GM19239 (cell line): ENCODE measurements around the gene C1orf21.
"Not testable (repeated sequence)": the region's sequence is repeated elsewhere in the genome, so short reads cannot be mapped to it uniquely, and the experiment has no call there.

Experiments used
- DNase-seq: peaks from one replicate; pipeline ENCODE4 v3.0.0; 2011; ENCODE audit warnings: low spot score; ENCODE audit not compliant: insufficient read length
- FAIRE-seq: peaks from 2 replicates; lab custom pipeline; 2011; peaks lifted over from hg19 to GRCh38; lab: Jason Lieb, UNC

C1orf21 gene, protein sequence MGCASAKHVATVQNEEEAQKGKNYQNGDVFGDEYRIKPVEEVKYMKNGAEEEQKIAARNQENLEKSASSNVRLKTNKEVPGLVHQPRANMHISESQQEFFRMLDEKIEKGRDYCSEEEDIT

DNA sequence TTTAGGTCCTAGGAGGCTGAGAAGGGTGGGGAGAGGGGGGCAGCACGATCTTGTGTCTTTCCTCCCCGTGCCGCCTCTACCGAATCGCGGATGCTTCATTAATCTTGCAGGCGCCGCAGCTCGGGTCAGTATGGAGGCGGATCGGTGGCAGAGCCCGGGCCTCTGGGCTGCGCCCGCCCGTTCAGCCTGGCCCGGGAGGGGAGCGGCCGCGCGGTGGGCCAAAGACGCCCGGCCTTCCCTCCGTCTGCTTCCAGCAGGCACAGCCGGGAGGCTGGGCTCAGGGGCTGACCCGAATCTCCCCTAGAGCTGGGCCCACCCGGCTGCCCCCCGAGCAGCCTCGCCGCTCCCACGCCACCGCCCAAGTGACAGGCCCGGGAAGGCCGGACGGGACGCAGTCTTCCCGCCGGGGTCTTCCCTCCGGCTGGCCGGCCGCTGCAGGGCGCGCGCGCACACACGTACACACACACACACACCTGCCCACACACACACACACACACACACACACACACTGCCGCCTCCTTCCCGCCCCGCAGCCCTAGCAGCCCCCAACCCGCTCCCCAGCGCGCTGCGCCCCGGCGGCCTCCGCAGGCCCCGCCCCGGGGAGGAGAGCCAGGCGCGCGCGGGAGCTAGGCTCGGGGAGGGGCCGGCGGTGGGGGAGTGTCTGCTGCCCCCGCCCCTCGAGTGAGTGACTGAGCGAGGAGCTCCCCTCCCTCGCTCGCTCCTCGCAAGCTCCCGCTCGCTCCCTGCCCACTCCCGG, at the start of gene C1orf21:
Gene C1orf21 (plus strand): TSS at position 718 of the 757 bp plus-strand sequence. CDS start 90,481 bp downstream, outside the sequence.
- FAIRE-seq: no peak
- peak; percentile 55 for DNase-seq

DNA sequence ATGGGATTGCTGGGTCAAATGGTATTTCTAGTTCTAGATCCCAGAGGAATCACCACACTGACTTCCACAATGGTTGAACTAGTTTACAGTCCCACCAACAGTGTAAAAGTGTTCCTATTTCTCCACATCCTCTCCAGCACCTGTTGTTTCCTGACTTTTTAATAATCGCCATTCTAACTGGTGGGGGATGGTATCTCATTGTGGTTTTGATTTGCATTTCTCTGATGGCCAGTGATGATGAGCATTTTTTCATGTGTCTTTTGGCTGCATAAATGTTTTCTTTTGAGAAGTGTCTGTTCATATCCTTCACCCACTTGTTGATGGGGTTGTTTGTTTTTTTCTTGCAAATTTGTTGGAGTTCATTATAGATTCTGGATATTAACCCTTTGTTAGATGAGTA, 49.0 kb upstream of the C1orf21 start:
- not testable (repeated sequence) for FAIRE-seq, DNase-seq

DNA sequence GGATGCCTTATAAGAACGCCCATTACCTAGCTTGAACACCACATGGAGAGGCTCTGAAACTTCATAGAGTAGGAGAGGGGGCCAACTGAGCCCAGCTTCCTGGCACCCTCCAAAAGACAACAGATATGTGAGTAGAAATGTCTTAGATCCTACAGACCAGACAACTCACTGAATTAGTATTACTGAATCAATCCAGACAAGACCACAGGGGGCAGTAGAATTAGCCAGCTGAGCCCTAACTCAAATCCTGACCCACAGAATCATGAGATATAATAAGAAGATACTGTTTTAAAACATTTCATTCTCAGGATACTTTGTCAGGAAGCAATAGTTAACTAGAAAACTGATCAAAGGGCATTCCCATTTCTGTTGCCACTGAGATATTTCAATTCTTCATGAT, 45.8 kb upstream of the C1orf21 start:
- FAIRE-seq (no peak), DNase-seq (no peak)

DNA sequence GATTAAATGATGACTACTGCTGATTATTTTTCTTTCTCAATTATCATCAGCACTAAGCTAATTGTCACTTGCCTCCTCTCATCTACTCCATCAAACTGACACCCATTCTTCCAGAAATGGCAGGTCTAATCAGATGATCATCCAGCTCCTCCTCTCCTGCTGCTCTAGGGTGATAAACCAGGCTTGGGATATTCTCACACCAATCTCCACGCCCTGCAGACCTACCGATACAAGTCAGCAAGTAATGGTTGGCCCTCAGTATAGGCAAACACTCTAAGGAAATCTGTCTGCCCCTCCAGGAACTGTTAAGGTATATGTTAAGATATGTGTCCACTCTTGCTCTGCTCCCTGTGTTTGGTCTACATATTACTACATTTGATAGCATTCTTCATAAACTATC, 36.3 kb upstream of the C1orf21 start:
- no peak for FAIRE-seq

DNA sequence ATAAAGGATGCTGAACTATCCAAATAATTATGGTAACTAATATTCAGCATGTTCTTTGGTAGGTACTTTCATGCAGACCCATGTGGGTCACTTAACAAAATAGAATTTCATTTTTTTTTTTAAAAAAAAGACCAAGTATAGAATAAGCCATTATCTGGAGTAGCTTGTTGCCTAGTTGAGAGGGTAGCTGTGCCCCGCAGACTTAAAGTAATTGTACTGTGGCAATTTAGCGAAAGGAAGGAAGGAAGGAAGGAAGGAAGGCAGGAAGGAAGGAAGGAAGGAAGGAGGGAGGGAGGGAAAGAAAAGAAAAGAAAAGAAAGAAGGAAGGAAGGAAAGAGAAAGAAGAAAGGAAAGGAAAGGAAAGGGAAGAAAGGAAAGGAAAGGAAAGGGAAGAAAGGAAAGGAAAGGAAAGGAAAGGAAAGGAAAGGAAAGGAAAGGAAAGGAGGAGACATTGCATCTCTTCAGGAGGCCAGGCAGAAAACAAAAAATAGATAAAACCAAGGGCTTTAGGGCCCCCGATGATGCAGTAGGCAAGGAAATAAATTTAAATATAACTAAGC, 35.3 kb upstream of the C1orf21 start:
- FAIRE-seq: no peak
- no peak for DNase-seq

More for the DNA sequence above, 36.3 kb upstream of the C1orf21 start:
- no peak for DNase-seq

DNA sequence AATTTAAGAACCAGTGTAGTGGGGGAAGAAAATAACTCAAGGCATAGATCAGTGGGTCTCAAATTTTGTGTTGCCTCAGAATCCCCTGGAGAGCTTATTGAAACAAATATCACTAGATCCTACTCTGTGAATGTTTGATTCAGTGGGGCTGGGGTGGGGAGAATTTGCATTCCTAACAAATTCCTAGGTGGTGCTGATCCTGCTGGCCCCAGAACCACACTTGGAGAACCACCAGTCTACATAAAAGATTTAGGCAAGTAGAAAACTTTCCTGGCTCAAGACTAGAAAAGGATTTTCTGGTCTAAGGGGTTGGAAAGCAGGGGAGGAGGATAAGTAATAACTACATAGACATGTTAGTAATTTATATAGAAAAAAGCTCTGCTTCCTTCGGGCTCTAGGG, 34.1 kb upstream of the C1orf21 start:
- no peak for FAIRE-seq
- no peak for DNase-seq

DNA sequence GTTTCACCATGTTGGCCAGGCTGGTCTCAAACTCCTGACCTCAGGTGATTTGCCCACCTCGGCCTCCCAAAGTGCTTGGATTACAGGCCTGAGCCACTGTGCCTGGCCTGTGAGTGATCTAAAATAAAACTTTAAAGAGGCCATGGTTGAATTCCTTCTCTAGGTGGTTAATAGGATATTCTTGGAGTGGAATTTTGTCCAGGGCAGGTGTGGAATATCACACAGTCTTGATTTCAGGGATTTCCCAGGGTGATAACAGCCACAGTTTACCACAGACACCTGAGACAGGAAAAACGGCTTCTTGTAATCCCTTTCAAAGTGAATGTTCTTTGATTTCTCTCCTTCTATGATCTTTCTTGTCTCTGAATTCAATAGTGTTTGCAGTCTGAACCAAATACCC, 32.1 kb upstream of the C1orf21 start:
- no peak for DNase-seq
- no peak for FAIRE-seq

DNA sequence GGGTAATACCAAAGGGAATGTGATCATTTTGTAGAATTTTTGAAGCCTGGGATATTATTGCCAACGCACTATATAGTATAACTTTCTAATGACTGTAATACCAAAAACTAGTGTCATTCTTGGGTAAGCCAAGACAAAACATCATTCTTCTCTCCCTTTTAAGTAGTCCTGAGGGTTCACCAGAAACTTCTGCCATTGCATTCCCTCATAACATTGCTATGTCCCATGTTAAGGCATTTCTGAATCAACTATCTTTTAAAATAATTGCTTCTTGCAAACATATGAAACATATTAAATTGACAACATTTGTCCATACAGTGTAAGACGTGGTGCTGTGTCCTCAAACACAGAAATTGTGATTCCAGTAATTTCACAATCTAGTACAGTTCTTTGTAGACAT, 29.9 kb upstream of the C1orf21 start:
- FAIRE-seq (no peak), DNase-seq (no peak)

DNA sequence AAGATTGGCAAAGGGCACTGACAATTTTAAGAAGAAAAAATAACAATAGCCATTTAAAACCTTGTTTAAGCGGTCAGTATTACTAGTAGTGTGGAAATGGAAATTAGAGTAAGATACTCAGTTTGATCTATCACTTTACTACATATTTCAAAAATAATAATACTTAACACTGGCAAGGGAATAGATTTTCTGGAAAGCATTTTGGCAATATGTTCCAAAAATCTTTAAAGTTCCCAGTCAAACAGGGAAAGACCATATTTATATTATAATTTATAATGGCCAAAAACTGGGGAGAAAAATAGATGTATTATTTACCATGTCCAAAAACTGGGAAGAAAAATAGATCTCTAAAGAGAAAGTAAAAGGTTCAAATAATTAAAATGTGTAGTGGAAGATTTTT, 28.6 kb upstream of the C1orf21 start:
- FAIRE-seq: no peak
- no peak for DNase-seq

DNA sequence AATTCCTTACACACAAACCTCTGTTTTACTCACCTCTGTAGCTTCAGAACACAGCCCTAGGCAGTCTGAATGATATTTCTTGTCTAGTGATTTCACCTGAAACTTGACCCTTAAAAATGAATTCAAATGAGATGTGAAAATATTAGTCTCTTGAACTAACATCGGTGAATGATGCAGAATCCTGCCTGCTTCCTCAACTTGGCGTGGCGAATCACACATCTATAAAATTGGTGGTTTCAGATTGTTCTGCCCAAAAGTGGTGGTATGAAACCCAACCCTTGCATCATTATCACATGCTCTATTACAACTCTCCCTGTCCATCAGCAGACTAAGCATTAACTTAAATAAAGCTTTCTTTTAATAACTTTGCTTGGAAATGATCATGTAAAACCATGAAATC, 26.9 kb upstream of the C1orf21 start:
- FAIRE-seq (no peak), DNase-seq (no peak)

DNA sequence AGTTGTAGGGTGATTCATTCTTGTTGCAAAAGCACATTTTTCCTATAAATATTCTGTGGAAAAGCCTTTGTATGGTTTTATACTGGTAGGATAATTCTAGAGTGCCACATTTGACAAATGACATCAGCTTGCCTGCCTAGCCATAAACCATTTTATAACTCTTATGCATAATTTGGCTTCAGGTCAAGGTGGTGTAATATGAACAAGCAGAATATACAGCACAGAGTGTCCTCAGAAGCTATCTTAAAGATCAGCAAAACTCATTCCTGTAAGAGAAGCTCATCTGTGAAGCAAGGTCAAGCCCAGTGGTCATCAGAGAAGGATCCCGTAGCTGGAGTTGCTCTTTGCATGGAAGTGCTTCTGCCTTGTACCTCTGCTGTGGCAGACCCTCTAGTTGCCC, 24.0 kb upstream of the C1orf21 start:
- DNase-seq (no peak), FAIRE-seq (no peak)

DNA sequence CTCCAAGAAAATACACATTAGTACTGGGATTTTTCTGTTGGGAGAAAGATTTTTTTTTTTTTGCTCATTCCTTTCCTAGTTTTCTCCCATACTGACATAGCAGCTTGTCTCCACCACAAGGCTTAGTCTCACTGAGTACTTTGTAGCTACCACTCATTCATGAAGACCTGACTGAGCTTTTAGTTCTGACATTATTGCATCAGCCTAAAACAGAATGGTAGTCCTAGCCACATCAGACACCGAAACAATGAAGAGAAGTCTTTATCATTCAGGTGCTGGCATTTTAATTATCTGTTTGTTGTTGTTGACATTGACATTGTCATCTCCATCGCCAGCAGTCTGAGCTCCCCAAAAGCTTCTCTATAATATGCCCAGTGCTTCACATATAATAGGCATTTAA, 21.1 kb upstream of the C1orf21 start:
- FAIRE-seq (no peak), DNase-seq (no peak)

DNA sequence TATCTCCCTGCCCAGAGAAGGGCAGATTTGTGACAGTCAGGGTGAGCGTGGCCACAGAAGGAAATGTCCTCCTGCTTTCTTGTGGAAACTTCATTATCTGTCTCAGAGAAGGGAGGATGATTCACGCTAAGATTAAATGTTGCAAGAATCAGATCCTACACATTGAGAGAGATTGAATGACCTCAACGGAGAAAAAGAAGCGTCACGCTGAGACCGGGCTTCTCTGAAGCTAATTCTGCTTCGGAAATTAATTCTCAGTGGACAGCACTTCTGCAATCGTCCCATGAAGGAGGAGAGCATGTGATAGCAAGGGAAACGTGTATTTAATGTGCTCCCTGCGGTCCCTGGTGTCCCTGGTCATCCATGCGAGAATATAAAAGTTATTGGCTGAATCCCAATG, 19.8 kb upstream of the C1orf21 start:
- DNase-seq (no peak), FAIRE-seq (no peak)

DNA sequence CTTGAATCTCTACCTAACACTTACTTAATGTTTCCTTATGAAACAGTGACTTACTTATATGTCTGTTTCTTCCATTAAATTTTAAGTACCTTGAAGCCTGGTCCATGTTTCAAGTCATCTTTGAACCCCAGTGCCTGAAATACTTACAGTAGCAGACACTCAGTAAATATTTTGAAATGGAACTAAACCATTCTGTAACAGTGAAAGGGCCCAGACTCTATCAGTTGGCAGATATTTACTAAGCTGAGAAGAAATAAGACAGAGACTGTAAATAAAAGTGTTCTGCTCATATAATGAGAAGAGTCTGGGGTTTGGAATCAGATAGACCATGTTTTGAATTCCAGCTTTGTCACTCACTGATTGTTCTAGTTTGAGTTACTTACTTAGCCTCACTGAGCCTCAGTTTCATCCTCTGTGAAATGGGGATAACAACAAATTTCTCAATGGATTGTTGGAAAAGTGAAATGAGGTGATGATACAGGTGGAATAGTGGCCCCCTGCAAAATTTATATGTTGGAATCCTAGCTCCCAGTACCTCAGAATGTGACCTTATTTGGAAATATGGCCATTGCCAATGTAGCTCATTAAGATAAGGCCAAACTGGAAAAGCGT, 19.3 kb upstream of the C1orf21 start:
- FAIRE-seq: no peak
- DNase-seq: no peak

DNA sequence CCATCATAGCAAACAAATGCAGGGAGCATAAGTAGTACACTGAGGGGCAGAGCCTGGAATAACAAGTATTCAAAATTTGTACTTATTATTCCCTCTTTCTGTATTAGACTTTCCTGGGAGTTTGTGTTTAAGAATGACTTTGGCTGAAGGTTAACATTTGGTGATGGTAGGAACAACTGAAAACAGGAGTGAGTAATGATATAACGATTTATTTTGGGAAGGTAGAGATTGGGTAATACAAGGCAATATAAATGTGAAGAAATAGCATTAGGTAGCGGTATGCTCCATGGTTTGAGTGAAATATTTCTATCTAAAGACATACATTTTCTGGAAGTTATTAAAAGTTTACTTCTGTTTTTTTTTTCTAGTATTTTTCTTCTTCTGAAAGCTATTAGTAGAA, 18.5 kb upstream of the C1orf21 start:
- DNase-seq (no peak), FAIRE-seq (no peak)

DNA sequence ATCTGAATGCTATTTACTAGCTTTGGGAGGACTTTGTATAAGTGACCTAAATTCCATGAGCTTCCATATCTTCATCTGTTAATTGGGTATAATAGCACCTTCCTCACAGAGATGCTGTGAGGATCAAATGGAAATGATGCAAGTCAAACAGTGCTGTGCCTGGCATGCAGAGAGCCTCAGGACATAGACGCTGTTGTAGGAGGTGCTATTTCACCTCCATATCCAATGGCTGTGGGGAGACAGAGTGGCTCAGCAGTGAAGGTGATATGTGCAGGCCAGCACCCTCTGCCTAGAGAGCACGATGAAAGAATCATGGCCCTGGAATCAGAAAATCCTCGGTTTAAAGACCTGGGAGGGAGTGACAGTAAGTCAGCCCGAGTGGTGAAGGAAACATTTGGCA, 16.0 kb upstream of the C1orf21 start:
- FAIRE-seq (no peak), DNase-seq (no peak)

DNA sequence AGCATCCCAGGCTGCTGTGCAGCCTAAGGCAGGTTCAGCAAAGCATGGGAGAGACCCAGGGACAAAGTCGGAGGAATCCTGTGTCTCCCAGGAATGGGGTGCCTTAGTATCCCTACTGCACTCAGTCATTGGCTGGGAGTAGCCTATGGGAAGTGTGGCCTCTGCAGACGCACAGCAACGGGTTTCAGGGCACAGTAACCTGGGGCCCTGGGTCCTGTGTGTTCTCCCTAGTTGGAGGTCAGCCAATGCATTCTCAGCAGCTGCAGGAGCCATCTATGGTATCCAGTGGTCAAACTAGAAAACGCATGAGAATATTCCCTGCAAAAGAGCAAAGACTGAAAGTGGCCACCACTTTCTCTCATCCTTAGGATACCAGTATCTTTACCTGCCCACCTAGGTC, 13.7 kb upstream of the C1orf21 start:
- DNase-seq (no peak), FAIRE-seq (no peak)

DNA sequence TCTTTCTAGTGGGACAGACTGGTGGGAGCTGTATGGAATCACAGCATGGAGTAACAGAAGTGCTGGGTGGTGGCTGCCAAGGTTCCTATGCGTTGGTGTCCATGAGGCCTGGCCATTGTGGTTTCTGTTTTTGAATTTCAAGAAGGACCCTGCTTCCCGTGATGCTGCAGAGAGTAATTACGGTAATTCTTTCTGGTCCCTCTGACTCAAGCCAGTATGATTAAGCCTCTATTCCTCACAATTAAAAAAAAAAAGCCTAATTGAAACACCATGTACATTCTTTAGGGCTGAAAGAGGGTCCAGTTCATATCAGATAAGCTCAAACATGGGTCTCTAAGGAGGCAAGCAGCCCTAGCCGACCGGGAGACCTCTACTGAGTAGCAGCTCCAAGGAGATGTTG, 10.5 kb upstream of the C1orf21 start:
- FAIRE-seq: no peak
- no peak for DNase-seq

DNA sequence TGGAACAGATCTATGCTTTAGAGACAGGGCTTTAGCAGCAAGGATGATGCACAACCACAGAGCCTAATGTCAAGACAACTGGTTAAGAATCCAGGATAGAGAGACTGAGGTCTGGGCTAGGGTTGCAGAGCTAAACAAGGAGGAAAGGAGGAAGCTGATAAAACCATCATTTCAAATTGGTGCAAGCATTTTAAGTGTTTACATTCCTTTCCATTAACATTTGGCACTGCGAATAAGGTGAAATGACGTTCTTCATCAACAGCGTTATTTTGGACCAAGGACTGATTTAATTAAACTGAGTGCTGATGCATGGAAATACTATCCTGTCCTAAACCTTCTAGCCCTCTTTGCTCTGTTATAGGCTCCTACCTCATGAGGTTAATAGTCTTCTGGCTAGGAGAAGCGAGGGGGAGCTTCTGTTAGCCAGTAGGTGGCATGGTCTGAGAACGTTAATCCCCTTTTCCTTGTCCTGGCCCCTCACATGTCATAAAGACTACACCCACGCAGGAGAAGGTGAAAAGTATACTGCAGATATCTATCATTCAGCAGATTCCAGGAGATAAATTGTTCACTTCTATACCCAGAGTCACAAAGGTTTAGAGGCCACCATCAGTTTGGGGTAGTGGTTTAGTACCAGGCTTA, 7.6 kb upstream of the C1orf21 start:
- FAIRE-seq: no peak
- no peak for DNase-seq

DNA sequence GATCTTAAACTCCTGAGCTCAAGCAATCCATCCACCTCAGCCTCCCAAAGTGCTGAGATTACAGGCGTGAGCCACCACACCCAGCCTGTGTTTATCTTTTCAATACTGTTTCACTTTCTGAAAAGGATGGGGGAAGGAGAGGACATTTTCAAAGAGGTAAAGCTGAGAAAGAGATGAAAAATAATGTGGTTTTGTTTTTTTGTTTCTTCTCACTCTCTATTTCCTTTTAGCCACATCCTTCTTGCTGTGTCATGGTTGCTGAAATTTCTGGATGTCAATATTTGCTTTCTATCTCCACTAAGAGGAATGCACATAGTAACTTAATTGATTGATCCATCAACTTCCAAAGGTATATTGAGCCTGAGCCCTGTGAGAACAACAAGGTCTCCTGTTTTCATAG, 6.4 kb upstream of the C1orf21 start:
- FAIRE-seq: no peak
- DNase-seq: no peak

DNA sequence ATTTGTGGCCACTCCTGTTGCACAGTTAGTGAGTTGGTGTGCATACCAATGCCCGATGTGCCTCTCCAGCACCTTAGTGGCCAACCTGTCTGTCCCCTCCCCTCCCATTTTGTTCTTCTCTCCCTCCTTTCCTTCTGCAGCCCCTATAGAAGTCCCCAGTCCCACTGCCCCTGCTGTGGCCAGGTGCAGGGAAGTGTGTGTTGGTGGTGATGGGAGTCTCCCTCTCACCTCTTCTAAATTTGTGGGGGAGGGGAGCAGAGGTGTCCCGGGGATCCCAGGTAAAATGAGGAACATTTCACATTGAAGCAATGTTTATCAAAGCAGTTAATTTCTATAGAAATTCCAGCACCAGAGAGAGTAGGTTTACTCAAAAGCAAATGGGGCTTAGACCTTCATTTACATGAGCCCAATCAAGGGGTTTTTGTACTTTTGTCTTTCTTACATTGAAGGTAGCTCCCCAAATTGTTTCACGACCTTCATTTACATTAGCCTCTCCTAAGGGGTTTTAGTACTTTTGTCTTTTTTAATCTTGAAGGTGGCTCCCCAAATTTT, 3.0 kb upstream of the C1orf21 start:
- no peak for FAIRE-seq
- DNase-seq: no peak
